ENCODE measurements around the gene BAIAP2L1. TPM values are rescaled to one million over a fixed set of nuclear protein-coding genes. Genes with fewer than 3 reads are reported as not detected.

BAIAP2L1 gene
- total and polyA plus RNA-seq, 2 of the 8 experiments (the other 6 are each of a cell fraction or from before 2014, with no cell fraction given) = 19.2 to 42.9 TPM

DNA sequence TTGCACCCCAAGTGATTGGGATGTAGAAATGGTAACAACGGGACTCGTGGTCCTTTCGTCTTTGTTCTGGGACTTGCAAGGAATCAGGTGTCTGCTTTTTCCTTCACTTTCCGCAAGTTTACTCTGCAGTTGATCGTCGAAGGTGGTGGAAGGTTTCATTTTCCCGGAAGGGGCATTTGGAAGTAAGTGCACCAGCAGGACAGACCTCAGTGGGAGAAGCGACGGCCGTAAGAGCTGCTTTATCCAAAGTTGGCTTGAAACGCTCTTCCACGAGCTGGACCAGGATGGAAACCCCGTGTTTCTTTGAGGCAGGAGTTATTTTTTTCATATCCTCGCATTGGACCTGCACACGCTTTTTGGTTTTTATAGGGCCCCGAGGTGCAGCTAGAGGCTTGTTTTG lies 118.2 kb downstream of the BAIAP2L1 start:
- Histone ChIP-seq H3K36me3 (ENCODE audit: control insufficient read depth in 2 of 4, insufficient read depth in 4 of 4, low read length in 3 of 4) (no peaks in the 10 kb centered on the region; a peak in 1 of 8 replicates), H2BK12ac (ENCODE audit: low read depth, low read length) (0 out of 2 replicates have a peak overlapping the region, but pooled peaks have one; percentile 39), H4K91ac (replicated peaks; ENCODE audit: insufficient read length, low read length) (no peak overlapping the region), H3K23me2 (ENCODE audit: low read depth, low read length) (peaks cover 5% of the 10 kb centered on the region; the same call in 1 of the 2 replicates), H3K27me3 (replicated peaks in 1 of 4; ENCODE audit: control insufficient read depth in 3 of 4, extremely low read depth in 1 of 4, insufficient read depth in 3 of 4, low read length in 3 of 4) (no peaks in the 10 kb centered on the region), H3K4me3 (ENCODE audit: extremely low read depth in 1 of 4, insufficient read depth in 2 of 4, low read depth in 3 of 4, low read length in 4 of 4) (peak overlapping the region; percentile 50 to 89 (median 68); a peak in 7 of 8 replicates), H2BK120ac (replicated peaks; ENCODE audit: low read depth, low read length) (no peak overlapping the region), H3K23ac (ENCODE audit: insufficient read length) (no peak overlapping the region), H3K18ac (ENCODE audit: extremely low read depth, low read length) (0 out of 2 replicates have a peak overlapping the region, but pooled peaks have one; percentile 1), H2BK5ac (ENCODE audit: low read depth, low read length) (no peak overlapping the region), H2AFZ (ENCODE audit: low read length) (no peak overlapping the region), H4K20me1 (replicated peaks in 1 of 2; ENCODE audit: control insufficient read depth in 1 of 2, insufficient read depth in 2 of 2, low read length in 2 of 2) (peaks cover 31% of the 10 kb centered on the region in 2 experiments), H3K4ac (replicated peaks; ENCODE audit: insufficient read length, low read depth, low read length) (no peak overlapping the region), H3K79me2 (ENCODE audit: control insufficient read depth in 1 of 2, insufficient read depth in 2 of 2, low read length in 2 of 2) (peaks cover 7 to 41% of the 10 kb centered on the region in 2 experiments), H2BK20ac (ENCODE audit: low read length) (no peak overlapping the region), H3K79me1 (ENCODE audit: low read depth, low read length) (peaks cover 6% of the 10 kb centered on the region), H3K56ac (replicated peaks; ENCODE audit: insufficient read length, low read depth, low read length) (no peak overlapping the region), H3K9me3 (ENCODE audit: insufficient read depth in 2 of 2, low read depth in 1 of 2, low read length in 1 of 2) (no peaks in the 10 kb centered on the region), H2BK15ac (ENCODE audit: low read length) (no peak overlapping the region), H3K27ac (ENCODE audit: low read depth, low read length) (no peak overlapping the region), H4K5ac (ENCODE audit: insufficient read length, low read depth, low read length) (no peak overlapping the region), H3K9ac (replicated peaks in 1 of 4; ENCODE audit: extremely low read depth in 1 of 4, low read depth in 3 of 4, low read length in 3 of 4) (peak overlapping the region in 3 of 4 experiments; percentile 36 to 73 (median 62); a peak in 5 of 7 replicates), H3K4me2 (ENCODE audit: insufficient read depth in 1 of 2, low read depth in 2 of 2, low read length in 2 of 2) (peak overlapping the region; percentile 85 to 93), H3K4me1 (replicated peaks in 1 of 4; ENCODE audit: control insufficient read depth in 3 of 4, insufficient read depth in 4 of 4, low read length in 3 of 4) (peaks cover 7 to 25% (median 17%) of the 10 kb centered on the region in 4 experiments), H4K8ac (ENCODE audit: extremely low read depth, insufficient read depth, low read length) (no peak overlapping the region), H3K14ac (ENCODE audit: insufficient read length) (no peak overlapping the region), H2AK5ac (ENCODE audit: low read depth, low read length) (no peak overlapping the region)
- TF ChIP-seq RBBP5 (IDR thresholded peaks at IDR 0.05; ENCODE audit: borderline replicate concordance, low read depth, low read length) (0 out of 2 replicates have a peak, but pooled peaks have one; percentile 0), GTF2F1 (IDR thresholded peaks at IDR 0.05; ENCODE audit: borderline replicate concordance, low read depth, low read length) (no peak), RXRA (IDR thresholded peaks at IDR 0.05; ENCODE audit: insufficient read depth, low read depth, low read length) (no peak)
- WGBS, 2 experiments (ENCODE audit: extremely low coverage in 1 of 2, insufficient coverage in 1 of 2, insufficient read length in 1 of 2, insufficient replicate concordance in 2 of 2, low coverage in 1 of 2, low lambda C conversion rate in 2 of 2, missing lambda C conversion rate in 1 of 2) = 74% methylated on average over 16 of the region's 16 CpGs; no CpG with 5 or more reads in 1 of the 2 experiments
- FAIRE-seq (no peak), DNase-seq (ENCODE audit: low read depth in 1 of 2, low spot score in 2 of 2) (no peak)
- POLR2A ChIA-PET (ENCODE audit: partially characterized antibody) = interaction anchor here (1.1 to 2.0 kb wide), 4 partner anchors 8 to 19 kb away, joined by 3 to 7 read pairs (median 4); no protein-coding TSS in a partner anchor
- CTCF ChIA-PET (ENCODE audit: partially characterized antibody) = interaction anchor here (1.0 kb wide), 1 partner anchor 12 kb away, joined by 6 read pairs; no protein-coding TSS in a partner anchor
